Endometrium (tissue), 2 donors: Measurements from ENCODE around the gene EPHB1.

ENCODE experiments used
- FAIRE-seq: peaks from 2 replicates; lab custom pipeline; 2012; peaks lifted over from hg19 to GRCh38; lab: Jason Lieb, UNC
- donor health status: control.
- donor health status: control.

The EPHB1 gene

GRCh38 chr3:135133905-135134683 is 339.0 kb downstream of the EPHB1 start:
- no peak for FAIRE-seq

GRCh38 chr3:135134684-135135075 is 339.6 kb downstream of the EPHB1 start:
- no peak for FAIRE-seq

GRCh38 chr3:135135445-135135844 is 340.4 kb downstream of the EPHB1 start:
- no peak for FAIRE-seq

GRCh38 chr3:135136361-135137100 is 341.5 kb downstream of the EPHB1 start:
- FAIRE-seq, result no peak

DNA sequence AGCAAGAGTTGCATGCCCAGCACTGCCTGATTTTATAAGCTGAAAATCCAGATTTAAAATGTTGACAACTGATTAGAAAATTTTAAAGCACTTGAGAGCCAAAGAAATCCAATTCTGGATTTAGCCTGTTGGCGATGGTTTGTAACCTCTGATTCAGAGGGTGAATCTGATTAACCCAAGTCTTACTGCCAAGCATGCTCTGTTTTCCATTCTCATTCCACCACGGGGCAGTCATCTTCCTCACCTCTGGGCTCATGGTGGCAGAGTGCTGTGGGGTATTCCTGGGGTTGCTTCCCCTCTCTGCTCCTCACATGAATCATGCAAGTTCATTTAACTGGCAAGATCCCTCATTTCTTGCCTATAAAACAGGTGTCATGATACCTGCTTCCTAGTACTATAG is 342.2 kb downstream of the EPHB1 start:
- no peak for FAIRE-seq

- FAIRE-seq, result no peak
Observed at GRCh38 chr3:135138776-135139175, 343.7 kb downstream of the EPHB1 start.

- FAIRE-seq, result no peak
Observed at GRCh38 chr3:135140591-135140990, 345.5 kb downstream of the EPHB1 start.

DNA sequence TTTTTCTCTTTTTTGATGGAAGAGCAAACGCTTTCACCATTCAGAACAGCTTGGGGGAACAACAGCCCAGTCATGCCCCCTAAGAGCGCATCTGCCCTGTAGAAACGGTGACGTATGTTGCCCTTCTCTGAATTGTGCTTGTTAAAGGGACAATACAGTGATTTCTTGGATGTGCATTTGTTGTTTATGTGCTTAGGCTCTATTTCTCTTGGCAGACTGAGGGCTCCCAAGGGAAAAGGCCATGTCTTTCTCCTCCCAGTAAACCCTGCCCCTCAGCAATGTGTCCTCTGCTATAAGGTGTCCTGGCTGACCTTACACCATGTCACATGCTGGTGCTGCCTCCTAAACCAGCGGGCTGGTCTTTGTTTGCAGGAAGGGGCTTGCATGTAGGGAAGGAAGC is 346.1 kb downstream of the EPHB1 start:
- no peak for FAIRE-seq

DNA sequence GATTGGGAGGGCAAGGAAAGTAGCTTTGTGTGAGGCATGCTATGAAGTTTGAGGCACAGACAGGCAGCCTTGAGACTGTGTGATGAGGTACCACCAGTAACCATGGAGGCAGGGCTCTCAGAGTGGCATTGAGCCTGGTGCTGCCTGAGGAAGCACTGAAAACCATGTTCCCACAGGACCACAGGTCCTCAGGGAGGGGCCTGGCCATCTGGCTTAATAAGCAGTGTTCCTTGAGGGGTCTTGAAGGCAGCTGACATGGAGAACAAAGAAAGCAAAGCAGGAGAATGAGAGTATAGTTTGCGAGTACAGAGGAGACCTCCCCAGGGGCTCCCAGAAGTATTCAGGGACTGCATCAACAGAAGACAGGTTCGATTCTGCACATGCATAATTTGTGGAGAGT is 346.6 kb downstream of the EPHB1 start:
- no peak for FAIRE-seq

GRCh38 chr3:135142530-135142929 is 347.5 kb downstream of the EPHB1 start:
- no peak for FAIRE-seq

- FAIRE-seq, result no peak
Observed at GRCh38 chr3:135143474-135143873, 348.4 kb downstream of the EPHB1 start.

DNA sequence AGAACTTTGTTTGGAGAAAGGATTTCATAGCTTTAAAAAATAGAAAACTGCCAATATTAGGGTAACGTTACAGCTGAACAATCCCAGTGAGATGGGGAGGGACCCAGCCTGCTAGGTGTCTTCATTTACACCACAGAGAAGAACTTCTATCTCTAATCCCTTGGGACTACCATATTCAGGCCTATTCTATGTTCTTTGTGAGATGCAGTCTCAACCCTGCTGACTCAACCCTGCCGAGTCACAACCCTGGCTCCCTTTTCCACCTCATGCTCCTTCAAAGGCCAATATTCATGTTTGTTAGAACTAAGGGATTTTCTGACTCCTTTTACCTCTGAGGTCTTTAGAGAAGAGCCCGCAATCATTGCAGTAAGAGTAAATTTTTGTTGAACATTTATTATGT is 350.5 kb downstream of the EPHB1 start:
- FAIRE-seq, result no peak

GRCh38 chr3:135147657-135148056 is 352.6 kb downstream of the EPHB1 start:
- no peak for FAIRE-seq

DNA sequence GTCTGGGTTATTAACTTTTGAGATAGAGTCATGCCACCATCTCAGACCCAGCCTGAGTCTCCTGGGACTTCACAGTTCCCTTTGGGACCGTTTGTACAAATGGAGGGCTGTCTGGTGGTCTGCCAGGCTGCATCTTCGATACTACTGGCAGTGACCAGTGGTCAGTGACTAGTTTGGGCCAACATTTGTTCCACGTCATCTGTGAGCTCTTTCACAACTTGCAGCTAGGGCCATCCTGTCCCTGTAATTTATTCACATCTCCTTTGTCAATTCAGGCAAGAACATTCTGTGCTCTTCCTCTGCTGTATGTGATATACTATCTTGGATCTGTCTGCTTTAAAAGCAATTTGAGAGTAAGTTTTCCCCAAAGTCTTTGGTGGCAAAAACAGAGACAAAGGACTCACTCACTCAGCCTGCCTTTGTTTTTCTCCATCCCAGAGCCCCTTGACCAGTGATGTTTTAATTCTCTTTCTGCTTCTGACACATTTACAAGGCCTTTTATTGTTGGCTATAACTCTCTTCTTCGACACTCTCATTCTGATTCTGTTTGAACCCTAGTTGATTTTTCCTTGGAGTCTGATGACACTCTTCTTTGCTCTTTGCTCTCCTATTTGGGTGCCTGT is 353.4 kb downstream of the EPHB1 start:
- no peak for FAIRE-seq

DNA sequence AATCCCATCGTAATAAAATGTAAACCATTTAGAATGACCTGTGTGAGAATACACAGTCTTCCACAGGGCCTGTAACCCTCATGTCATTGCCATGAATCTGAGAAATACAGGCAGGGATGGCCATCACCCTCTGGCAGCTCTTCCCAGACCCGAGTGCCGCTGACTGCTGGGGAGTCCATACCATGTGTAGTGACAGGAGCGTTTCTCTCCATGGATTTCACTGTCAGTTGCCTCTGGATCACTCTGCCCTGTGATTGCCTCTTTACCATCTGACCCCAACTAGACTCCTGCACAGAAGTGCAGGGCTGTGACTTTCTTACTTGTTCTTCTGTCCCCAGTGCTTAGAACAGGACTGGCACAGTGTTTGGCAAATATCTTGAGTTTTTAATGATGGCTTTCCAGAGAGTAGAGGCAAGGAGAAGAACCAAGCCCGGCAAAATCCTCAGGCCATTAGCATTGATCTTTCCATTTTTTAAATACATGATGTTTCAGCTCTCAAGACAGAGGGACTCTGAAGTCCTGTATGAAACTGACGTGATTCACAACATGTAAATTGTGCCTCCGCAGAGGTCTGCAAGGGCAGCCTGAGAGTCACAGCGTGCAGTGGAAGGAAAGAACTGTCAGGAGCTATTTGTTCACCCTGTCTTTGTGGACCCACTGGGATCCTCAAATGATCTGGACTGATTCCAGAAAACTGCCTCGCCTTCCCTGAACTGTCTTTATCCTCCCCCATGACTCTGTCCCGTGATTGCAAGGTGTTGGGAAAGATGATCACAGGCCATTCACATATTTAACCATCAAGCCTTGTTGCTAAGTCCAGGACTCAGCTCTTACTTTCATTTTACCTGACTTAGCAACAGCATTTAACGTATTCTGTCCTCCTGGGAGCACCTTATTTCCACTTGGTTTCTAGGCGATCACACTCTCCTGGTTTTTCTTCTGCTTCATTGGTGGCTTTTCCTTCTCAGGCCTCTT is 354.9 kb downstream of the EPHB1 start:
- FAIRE-seq, result no peak

DNA sequence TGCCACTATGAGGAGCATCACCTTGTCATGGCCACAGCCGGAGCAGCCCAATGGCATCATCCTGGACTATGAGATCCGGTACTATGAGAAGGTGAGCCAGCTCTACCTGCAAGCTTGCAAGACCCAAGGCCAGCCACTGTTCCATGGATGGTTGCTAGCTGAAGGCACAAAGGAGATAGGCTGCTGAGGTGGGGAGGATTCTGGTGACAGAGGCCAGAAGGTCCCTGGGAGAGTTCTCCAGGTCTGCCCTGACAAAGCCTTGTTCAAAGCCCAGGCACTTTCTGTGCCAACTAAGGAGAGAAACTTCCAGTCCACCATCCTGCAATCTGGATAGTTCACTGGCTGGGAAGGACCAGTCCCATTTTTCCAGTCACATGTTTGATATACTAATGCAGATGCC is 359.1 kb downstream of the EPHB1 start:
- no peak for FAIRE-seq

- no peak for FAIRE-seq
Observed at GRCh38 chr3:135155228-135155627, 360.2 kb downstream of the EPHB1 start.

- FAIRE-seq, result no peak
Observed at GRCh38 chr3:135155791-135156190, 360.7 kb downstream of the EPHB1 start.

DNA sequence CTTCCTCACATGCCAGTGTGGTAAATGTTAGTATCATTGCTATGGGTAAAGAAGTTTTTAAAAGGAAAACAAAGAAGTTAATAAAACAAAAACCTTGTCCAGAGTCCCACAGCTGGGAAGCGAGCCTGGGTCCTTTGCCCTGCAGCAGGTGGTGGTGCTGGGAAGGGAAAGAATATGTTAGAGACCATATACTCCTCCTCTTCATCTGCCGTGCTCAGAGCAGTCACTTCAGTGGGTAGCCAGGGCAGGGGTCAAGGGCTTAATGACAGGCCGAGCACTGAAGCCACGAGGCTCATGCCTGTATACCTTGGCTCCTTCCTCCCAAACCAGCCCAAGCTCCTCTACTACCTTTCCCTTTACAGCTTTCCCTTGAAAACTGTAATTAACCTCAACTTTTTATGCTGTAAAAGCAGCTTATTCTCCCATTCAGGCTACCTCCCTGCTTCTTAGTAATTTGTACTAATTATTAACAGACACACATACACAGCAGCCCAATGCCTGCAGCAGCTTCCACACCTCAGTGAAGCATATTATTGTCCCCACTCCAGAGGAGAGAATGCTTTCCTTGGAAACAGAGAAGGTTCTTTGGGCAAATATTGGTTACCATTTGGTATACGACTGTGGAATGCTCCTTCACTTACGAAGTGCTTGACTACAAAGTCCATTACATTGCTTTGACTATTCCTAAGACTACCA is 362.1 kb downstream of the EPHB1 start:
- FAIRE-seq, result no peak

DNA sequence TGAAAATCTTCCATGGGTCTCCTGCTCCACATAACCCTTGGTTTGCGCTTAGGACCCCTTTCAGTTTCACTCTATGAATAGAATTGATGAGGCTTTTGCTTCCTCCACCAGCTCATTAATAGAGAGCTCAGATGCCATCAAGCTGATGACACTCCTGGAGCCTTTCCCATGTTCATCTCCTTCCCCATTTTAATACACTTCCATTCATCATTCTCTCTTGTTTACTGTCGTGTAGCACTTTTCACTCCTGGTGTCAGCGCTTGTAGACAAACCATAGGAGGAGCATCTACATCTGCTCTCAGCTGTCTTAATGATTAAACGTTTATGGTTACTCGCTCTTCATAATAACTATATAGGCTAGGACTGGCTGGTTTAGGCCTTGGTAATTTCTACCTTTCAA is 363.5 kb downstream of the EPHB1 start:
- FAIRE-seq, result no peak

DNA sequence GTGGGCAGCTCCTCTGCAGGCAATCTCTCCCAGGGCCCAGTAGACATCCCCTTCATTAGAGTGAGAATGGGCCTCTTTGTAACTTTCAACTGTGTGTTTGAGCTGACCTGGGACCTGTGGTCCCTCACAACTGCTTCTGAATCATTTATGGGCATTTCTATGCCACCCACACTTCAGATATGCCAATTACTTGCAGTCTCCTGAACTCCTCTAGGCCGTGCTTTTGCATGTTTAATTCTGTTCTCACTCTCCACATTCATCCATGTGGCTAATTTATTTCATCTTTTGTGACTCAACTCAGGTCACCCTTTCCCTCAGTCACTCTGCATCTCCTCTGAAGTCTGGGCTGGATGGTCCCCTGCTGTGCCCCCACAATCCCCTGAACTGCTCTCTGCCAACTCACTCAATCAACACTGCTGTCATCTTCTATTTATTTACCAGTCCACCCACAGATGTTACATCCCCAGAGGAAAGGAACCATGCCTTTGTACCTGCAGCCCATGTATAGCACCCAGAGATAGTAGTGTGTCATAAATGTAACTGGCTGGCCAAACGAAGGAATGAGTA is 364.7 kb downstream of the EPHB1 start:
- FAIRE-seq, result no peak
